Measurements from ENCODE around the gene VGLL3. TPM values are rescaled to one million over a fixed set of nuclear protein-coding genes. Genes with fewer than 3 reads are reported as not detected.

The VGLL3 gene
- total RNA-seq, 1 donor from 2014 or later = 0.36 TPM

DNA sequence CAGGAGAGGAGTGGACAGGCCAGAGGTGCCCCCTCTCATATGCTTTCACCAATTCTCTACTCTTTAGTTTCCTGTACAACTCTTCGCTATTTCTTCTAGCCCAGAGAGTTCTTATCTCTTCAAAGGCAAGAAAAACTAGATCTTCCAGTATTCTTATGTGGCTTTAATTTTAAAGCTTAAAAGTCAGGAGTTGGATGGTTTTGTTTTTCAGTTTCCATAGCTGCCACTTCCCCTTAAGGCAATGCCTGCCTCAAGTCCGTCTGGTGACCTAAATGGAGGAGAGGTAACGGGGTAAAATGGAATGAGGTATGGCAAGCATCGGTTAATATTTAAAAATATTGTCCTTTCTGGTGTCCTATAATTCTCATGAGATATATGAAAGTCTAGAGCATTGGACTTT lies 11.4 kb upstream of the VGLL3 start:
- H3K27ac Mint-ChIP-seq (ENCODE audit: unreplicated experiment) = no peak overlapping the region
- no peaks in the 10 kb centered on the region for H3K4me1 Mint-ChIP-seq (ENCODE audit: unreplicated experiment)
- H3K9me3 Mint-ChIP-seq (ENCODE audit: unreplicated experiment) = no peaks in the 10 kb centered on the region
- no peak for DNase-seq (ENCODE audit: low spot score)
- H3K36me3 Mint-ChIP-seq (ENCODE audit: low read depth, unreplicated experiment) = no peaks in the 10 kb centered on the region
- H3K27me3 Mint-ChIP-seq (ENCODE audit: unreplicated experiment) = no peaks in the 10 kb centered on the region
- H3K4me3 Mint-ChIP-seq (ENCODE audit: unreplicated experiment) = no peak overlapping the region
- TF ChIP-seq, protein P1, sequence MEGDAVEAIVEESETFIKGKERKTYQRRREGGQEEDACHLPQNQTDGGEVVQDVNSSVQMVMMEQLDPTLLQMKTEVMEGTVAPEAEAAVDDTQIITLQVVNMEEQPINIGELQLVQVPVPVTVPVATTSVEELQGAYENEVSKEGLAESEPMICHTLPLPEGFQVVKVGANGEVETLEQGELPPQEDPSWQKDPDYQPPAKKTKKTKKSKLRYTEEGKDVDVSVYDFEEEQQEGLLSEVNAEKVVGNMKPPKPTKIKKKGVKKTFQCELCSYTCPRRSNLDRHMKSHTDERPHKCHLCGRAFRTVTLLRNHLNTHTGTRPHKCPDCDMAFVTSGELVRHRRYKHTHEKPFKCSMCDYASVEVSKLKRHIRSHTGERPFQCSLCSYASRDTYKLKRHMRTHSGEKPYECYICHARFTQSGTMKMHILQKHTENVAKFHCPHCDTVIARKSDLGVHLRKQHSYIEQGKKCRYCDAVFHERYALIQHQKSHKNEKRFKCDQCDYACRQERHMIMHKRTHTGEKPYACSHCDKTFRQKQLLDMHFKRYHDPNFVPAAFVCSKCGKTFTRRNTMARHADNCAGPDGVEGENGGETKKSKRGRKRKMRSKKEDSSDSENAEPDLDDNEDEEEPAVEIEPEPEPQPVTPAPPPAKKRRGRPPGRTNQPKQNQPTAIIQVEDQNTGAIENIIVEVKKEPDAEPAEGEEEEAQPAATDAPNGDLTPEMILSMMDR (IDR thresholded peaks at IDR 0.05; ENCODE audit: unreplicated experiment) = no peak

GRCh38 chr3:87001473-87002098 lies 10.6 kb upstream of the VGLL3 start:
- no peaks in the 10 kb centered on the region for H3K4me1 Mint-ChIP-seq (ENCODE audit: unreplicated experiment)
- DNase-seq (ENCODE audit: low spot score) = no peak
- no peak overlapping the region for H3K27ac Mint-ChIP-seq (ENCODE audit: unreplicated experiment)

GRCh38 chr3:87000940-87001339 lies 10.0 kb upstream of the VGLL3 start:
- no peaks in the 10 kb centered on the region for H3K27me3 Mint-ChIP-seq (ENCODE audit: unreplicated experiment)
- TF ChIP-seq, protein P1 (IDR thresholded peaks at IDR 0.05; ENCODE audit: unreplicated experiment) = no peak
- no peaks in the 10 kb centered on the region for H3K9me3 Mint-ChIP-seq (ENCODE audit: unreplicated experiment)
- H3K36me3 Mint-ChIP-seq (ENCODE audit: low read depth, unreplicated experiment) = no peaks in the 10 kb centered on the region
- H3K4me3 Mint-ChIP-seq (ENCODE audit: unreplicated experiment) = no peak overlapping the region
- no peaks in the 10 kb centered on the region for H3K4me1 Mint-ChIP-seq (ENCODE audit: unreplicated experiment)
- H3K27ac Mint-ChIP-seq (ENCODE audit: unreplicated experiment) = no peak overlapping the region
- DNase-seq (ENCODE audit: low spot score) = no peak

More at GRCh38 chr3:87001473-87002098, 10.6 kb upstream of the VGLL3 start:
- H3K27me3 Mint-ChIP-seq (ENCODE audit: unreplicated experiment) = no peaks in the 10 kb centered on the region
- H3K9me3 Mint-ChIP-seq (ENCODE audit: unreplicated experiment) = no peaks in the 10 kb centered on the region
- TF ChIP-seq, protein P1 (IDR thresholded peaks at IDR 0.05; ENCODE audit: unreplicated experiment) = no peak
- no peaks in the 10 kb centered on the region for H3K36me3 Mint-ChIP-seq (ENCODE audit: low read depth, unreplicated experiment)
- no peak overlapping the region for H3K4me3 Mint-ChIP-seq (ENCODE audit: unreplicated experiment)

- Mint-ChIP-seq H3K9me3 (ENCODE audit: unreplicated experiment) (no peaks in the 10 kb centered on the region), H3K27me3 (ENCODE audit: unreplicated experiment) (no peaks in the 10 kb centered on the region), H3K4me1 (ENCODE audit: unreplicated experiment) (no peaks in the 10 kb centered on the region), H3K27ac (ENCODE audit: unreplicated experiment) (no peak overlapping the region), H3K36me3 (ENCODE audit: low read depth, unreplicated experiment) (no peaks in the 10 kb centered on the region), H3K4me3 (ENCODE audit: unreplicated experiment) (no peak overlapping the region)
- DNase-seq (ENCODE audit: low spot score) = no peak
- TF ChIP-seq, protein P1 (IDR thresholded peaks at IDR 0.05; ENCODE audit: unreplicated experiment) = no peak
These were observed 7.6 kb upstream of the VGLL3 start for GRCh38 chr3:86998569-86998968.

- Mint-ChIP-seq H3K27me3 (ENCODE audit: unreplicated experiment) (no peaks in the 10 kb centered on the region), H3K9me3 (ENCODE audit: unreplicated experiment) (no peaks in the 10 kb centered on the region), H3K4me3 (ENCODE audit: unreplicated experiment) (no peak overlapping the region), H3K27ac (ENCODE audit: unreplicated experiment) (no peak overlapping the region), H3K36me3 (ENCODE audit: low read depth, unreplicated experiment) (no peaks in the 10 kb centered on the region), H3K4me1 (ENCODE audit: unreplicated experiment) (no peaks in the 10 kb centered on the region)
- TF ChIP-seq, protein P1 (IDR thresholded peaks at IDR 0.05; ENCODE audit: unreplicated experiment) = no peak
- DNase-seq (ENCODE audit: low spot score) = no peak
These were observed 5.5 kb upstream of the VGLL3 start for GRCh38 chr3:86996261-86996955.

Data from endothelial cell (in vitro differentiated cells).